ENCODE data around the gene RIMBP3C.
"Not testable (repeated sequence)": the region's sequence is repeated elsewhere in the genome, so short reads cannot be mapped to it uniquely, and the experiment has no call there.

DNA sequence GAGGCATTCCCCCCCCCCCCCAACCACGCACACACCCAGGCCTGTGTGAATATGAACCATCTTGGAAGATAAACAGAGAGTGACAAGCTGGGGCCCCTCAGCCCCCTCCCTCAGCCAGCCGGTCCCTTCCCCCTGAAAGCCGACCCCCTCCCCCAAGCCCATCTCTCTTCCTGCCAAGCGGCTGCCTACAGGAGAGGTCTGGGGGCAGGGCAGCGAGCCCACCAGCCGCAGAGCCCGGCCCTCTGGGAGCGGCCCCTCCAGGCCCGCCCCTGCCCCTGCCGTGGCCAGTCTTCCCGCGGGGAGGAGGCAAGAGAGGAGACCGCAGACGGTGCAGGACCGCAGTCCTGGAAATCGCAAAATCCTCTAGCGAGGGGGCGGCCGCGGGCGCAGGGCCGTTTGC, 34.7 kb downstream of the RIMBP3C start:
- TF ChIP-seq, protein P1, sequence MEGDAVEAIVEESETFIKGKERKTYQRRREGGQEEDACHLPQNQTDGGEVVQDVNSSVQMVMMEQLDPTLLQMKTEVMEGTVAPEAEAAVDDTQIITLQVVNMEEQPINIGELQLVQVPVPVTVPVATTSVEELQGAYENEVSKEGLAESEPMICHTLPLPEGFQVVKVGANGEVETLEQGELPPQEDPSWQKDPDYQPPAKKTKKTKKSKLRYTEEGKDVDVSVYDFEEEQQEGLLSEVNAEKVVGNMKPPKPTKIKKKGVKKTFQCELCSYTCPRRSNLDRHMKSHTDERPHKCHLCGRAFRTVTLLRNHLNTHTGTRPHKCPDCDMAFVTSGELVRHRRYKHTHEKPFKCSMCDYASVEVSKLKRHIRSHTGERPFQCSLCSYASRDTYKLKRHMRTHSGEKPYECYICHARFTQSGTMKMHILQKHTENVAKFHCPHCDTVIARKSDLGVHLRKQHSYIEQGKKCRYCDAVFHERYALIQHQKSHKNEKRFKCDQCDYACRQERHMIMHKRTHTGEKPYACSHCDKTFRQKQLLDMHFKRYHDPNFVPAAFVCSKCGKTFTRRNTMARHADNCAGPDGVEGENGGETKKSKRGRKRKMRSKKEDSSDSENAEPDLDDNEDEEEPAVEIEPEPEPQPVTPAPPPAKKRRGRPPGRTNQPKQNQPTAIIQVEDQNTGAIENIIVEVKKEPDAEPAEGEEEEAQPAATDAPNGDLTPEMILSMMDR (IDR thresholded peaks at IDR 0.05) = not testable (repeated sequence)
- TF ChIP-seq POLR2A (IDR thresholded peaks at IDR 0.05) = not testable (repeated sequence)

Data from right lobe of liver (tissue), 4 donors.